Spleen (tissue), 11 donors: ENCODE data around the gene RAB8B. TPM values are rescaled to one million over a fixed set of nuclear protein-coding genes. Genes with fewer than 3 reads are reported as not detected.

ENCODE experiments used
- DNase-seq: peaks from one replicate; pipeline ENCODE4 v3.0.0-alpha.2; 2020
- H3K27ac ChIP-seq, 8 donors: fragments of 200-600 bp; sonication (generic) in 7 of 8; 1 replicate in 4 of 8; 2 replicates in 4 of 8; pipeline versions ENCODE4 v1.5.0 to v1.8.0; 2016 to 2021; ENCODE audit warnings: inconsistent platforms in 4 of 8, mild to moderate bottlenecking in 4 of 8, moderate library complexity in 1 of 8
- H3K27me3 ChIP-seq, 7 donors: fragments of 200-600 bp; sonication (generic) in 6 of 7; replicated peaks in 1 of 7; 1 replicate in 4 of 7; 2 replicates in 3 of 7; pipeline versions ENCODE4 v1.5.0 to v1.8.0; 2016 to 2021; ENCODE audit warnings: inconsistent platforms in 3 of 7, mild to moderate bottlenecking in 1 of 7
- H3K36me3 ChIP-seq, 6 donors: fragments of 200-600 bp; sonication (generic) in 5 of 6; 1 replicate in 4 of 6; 2 replicates in 2 of 6; pipeline versions ENCODE4 v1.5.0 to v1.8.0; 2016 to 2021; ENCODE audit warnings: inconsistent platforms in 2 of 6
- H3K4me1 ChIP-seq, 6 donors: fragments of 200-600 bp; sonication (generic) in 5 of 6; 1 replicate in 3 of 6; 2 replicates in 3 of 6; pipeline versions ENCODE4 v1.5.0 to v1.8.0; 2016 to 2021; ENCODE audit warnings: inconsistent platforms in 3 of 6
- H3K4me3 ChIP-seq, 8 donors: fragments of 200-600 bp; sonication (generic) in 7 of 8; 1 replicate in 4 of 8; 2 replicates in 4 of 8; pipeline versions ENCODE4 v1.5.0 to v1.8.0; 2016 to 2021; ENCODE audit warnings: inconsistent platforms in 4 of 8, mild to moderate bottlenecking in 4 of 8, moderate library complexity in 2 of 8
- H3K9me3 ChIP-seq, 8 donors: fragments of 200-600 bp; sonication (generic) in 7 of 8; 1 replicate in 4 of 8; 2 replicates in 4 of 8; pipeline versions ENCODE4 v1.5.0 to v1.8.0; 2016 to 2021; ENCODE audit warnings: inconsistent platforms in 4 of 8
- CTCF ChIP-seq, 11 experiments: fragments of 200-600 bp in 7 of 11; fragments of 450-650 bp in 4 of 11; sonication (generic) in 4 of 11; IDR thresholded peaks in 8 of 11; conservative IDR thresholded peaks in 3 of 11; 1 replicate in 7 of 11; 2 replicates in 4 of 11; pipeline versions ENCODE4 v1.4.0 to v1.8.0; 2016 to 2021; ENCODE audit warnings: antibody characterized with exemption in 11 of 11, inconsistent platforms in 4 of 11, mild to moderate bottlenecking in 1 of 11
- POLR2A ChIP-seq, 3 donors: fragments of 450-650 bp; IDR thresholded peaks; one replicate each; pipeline ENCODE4 v1.5.1; 2017; ENCODE audit warnings: antibody characterized with exemption in 3 of 3, mild to moderate bottlenecking in 1 of 3
- POLR2AphosphoS5 ChIP-seq, 3 donors: sonication (generic); formaldehyde crosslinking; IDR thresholded peaks; one replicate each; pipeline ENCODE4 v1.5.1; 2017; ENCODE audit warnings: antibody characterized with exemption in 3 of 3
- WGBS, 5 donors: extraction: QIAGEN DNeasy Blood & Tissue Kit in 3 of 5; methylation state at CpG; one replicate each; pipeline versions ENCODE4 v1.1.5 to v1.1.7; 2013 to 2018; 5-methylcytosine and 5-hydroxymethylcytosine counted together
- intact Hi-C: fragments of 100-400 bp; cut with DNase I; formaldehyde crosslinking; loops from one replicate; pipeline ENCODE4 v1.15.0; 2023; ENCODE audit warnings: low total_unique reads
- polyA plus RNA-seq, 3 donors: library from polyadenylated mRNA; stranded (reverse); fragments of 200-250 nt; gene quantifications; one replicate each; pipeline ENCODE4 v1.2.1, GENCODE V29; 2013
- total RNA-seq, 7 donors: library from RNA; depleted of rRNA in 3 of 7; stranded (reverse); fragments of >200 nt in 3 of 7; fragmentation: NEBNext Ultra II Directional in 4 of 7; extraction: Animal tissue kit (Norgen Biotek cat#: 25700) in 4 of 7; gene quantifications; one replicate each; pipeline versions ENCODE4 v1.1.0 to v1.2.1, GENCODE V29; 2016 to 2021
- donor health status: healthy with polysubstance abuse.
- donor health status: DM: no; HTN: no; CAD: no; lungs with moderate emphysema.
- donor health status: DM: no; HTN: no; CAD: no.
- donor health status: Bipolar disorder and iron deficiency.
- donor health status: healthy.
- donor health status: DM: no; HTN: no; CAD: no.
- donor health status: DM: yes; HTN: yes; CAD: no.

RAB8B gene
- total and polyA plus RNA-seq, 10 donors: 18.9 to 96.4 (median 64.2) TPM

DNA sequence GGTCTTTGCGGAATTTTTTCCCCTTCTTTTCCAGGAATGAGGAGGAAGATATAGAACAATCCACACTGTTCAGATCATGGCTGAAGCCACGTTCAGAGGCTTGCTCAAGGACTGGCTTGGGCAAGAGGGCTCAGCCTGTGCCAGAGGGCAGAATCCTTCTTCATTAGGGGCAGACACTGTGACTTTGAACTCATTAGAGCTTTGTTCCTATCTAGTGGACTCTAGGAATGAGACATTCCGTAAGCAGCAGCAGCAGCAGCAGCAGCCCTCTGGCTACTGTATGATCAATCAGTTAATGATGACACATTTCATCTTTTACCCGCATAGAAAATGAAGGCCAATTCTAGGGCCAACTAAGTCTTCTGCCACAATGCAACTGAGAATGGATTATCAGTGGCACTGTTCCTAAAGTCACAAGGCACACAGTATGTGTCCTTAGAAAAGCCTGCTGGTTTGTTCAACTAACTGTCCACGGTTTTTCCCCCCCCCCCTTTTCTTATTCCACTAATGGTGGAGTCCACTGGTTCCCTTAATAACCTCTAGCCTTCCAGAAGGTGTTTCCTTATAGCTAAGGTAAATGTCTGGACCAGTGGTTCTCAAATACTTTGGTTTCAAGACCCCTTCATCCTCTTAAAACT is 1.7 kb upstream of the RAB8B start:
- no peaks in the 10 kb centered on the region for H3K27me3 ChIP-seq
- 78 to 87% (median 81%) methylated on average over 5 of the region's 5 CpGs for WGBS, 5 donors
- peaks cover 14 to 37% (median 30%) of the 10 kb centered on the region in 6 donors for H3K4me1 ChIP-seq
- TF ChIP-seq CTCF (IDR thresholded peaks at IDR 0.05 in 8 of 11, conservative IDR thresholded peaks at IDR 0.05 in 3 of 11): no peak
- no peak for TF ChIP-seq POLR2A (IDR thresholded peaks at IDR 0.05)
- TF ChIP-seq POLR2AphosphoS5 (IDR thresholded peaks at IDR 0.05): no peak
- no peak overlapping the region for H3K4me3 ChIP-seq
- no peak for DNase-seq
- no peak overlapping the region for H3K27ac ChIP-seq
- intact Hi-C loops: loop anchor here (10.0 kb wide), 1 partner anchor 87 kb away; the partner anchor contains the start of gene APH1B
- H3K9me3 ChIP-seq: no peaks in the 10 kb centered on the region
- no peaks in the 10 kb centered on the region for H3K36me3 ChIP-seq

- Histone ChIP-seq H3K4me1 (peaks cover 20 to 43% (median 37%) of the 10 kb centered on the region in 6 donors), H3K27ac (peak overlapping the region in 6 of 8 donors; percentile 87 to 97 (median 94)), H3K36me3 (no peaks in the 10 kb centered on the region), H3K9me3 (no peaks in the 10 kb centered on the region), H3K27me3 (no peaks in the 10 kb centered on the region), H3K4me3 (peak overlapping the region; percentile 57 to 85 (median 62))
- WGBS, 5 donors: 34 to 40% (median 39%) methylated on average over 10 of the region's 10 CpGs
- TF ChIP-seq POLR2AphosphoS5 (IDR thresholded peaks at IDR 0.05) (no peak), POLR2A (IDR thresholded peaks at IDR 0.05) (no peak), CTCF (IDR thresholded peaks at IDR 0.05 in 8 of 11, conservative IDR thresholded peaks at IDR 0.05 in 3 of 11) (no peak)
- intact Hi-C loops: loop anchor here (10.0 kb wide), 1 partner anchor 86 kb away; the partner anchor contains the start of gene APH1B
- DNase-seq: no peak
Measured at GRCh38 chr15:63188247-63188925, 1.0 kb upstream of the RAB8B start.

- Histone ChIP-seq H3K9me3 (no peaks in the 10 kb centered on the region), H3K27ac (peak overlapping the region; percentile 76 to 97 (median 92)), H3K4me1 (peaks cover 37 to 61% (median 55%) of the 10 kb centered on the region in 6 donors), H3K27me3 (no peaks in the 10 kb centered on the region), H3K36me3 (no peaks in the 10 kb centered on the region), H3K4me3 (peak overlapping the region; percentile 57 to 85 (median 62))
- WGBS, 5 donors: 2 to 3% (median 3%) methylated on average over 10 of the region's 10 CpGs
- TF ChIP-seq POLR2A (IDR thresholded peaks at IDR 0.05) (no peak), CTCF (IDR thresholded peaks at IDR 0.05 in 8 of 11, conservative IDR thresholded peaks at IDR 0.05 in 3 of 11) (no peak), POLR2AphosphoS5 (IDR thresholded peaks at IDR 0.05) (no peak)
- no peak for DNase-seq
- intact Hi-C loops: loop anchor here (10.0 kb wide), 1 partner anchor 85 kb away; the partner anchor contains the start of gene APH1B
Measured at GRCh38 chr15:63189941-63190768, 749 bp downstream of the RAB8B start.
